Lower lobe of right lung (tissue), 2 donors: Measurements from ENCODE around the gene MRPL24. TPM values are rescaled to one million over a fixed set of nuclear protein-coding genes. Genes with fewer than 3 reads are reported as not detected.
"Not testable (repeated sequence)": the region's sequence is repeated elsewhere in the genome, so short reads cannot be mapped to it uniquely, and the experiment has no call there.

Experiments used
- ATAC-seq, 2 donors: fragments of 200-7000 bp; cut with Tn5 transposase; one replicate each; pipeline ENCODE4 v1.9.1; 2020 to 2022; ENCODE audit warnings: mild to moderate bottlenecking in 2 of 2, moderate library complexity in 2 of 2
- DNase-seq: peaks from one replicate; pipeline ENCODE4 v3.0.0-alpha.2; 2020
- H3K27ac ChIP-seq: fragments of 200-600 bp; one replicate; pipeline ENCODE4 v1.8.0; 2022
- H3K27me3 ChIP-seq: fragments of 200-600 bp; one replicate; pipeline ENCODE4 v1.8.0; 2022; ENCODE audit warnings: low read depth
- H3K36me3 ChIP-seq: fragments of 200-600 bp; one replicate; pipeline ENCODE4 v1.8.0; 2022; ENCODE audit warnings: mild to moderate bottlenecking
- H3K4me1 ChIP-seq: fragments of 200-600 bp; one replicate; pipeline ENCODE4 v1.8.0; 2022
- H3K4me3 ChIP-seq: fragments of 200-600 bp; one replicate; pipeline ENCODE4 v1.8.0; 2022; ENCODE audit warnings: mild to moderate bottlenecking
- H3K9me3 ChIP-seq: fragments of 200-600 bp; one replicate; pipeline ENCODE4 v1.8.0; 2022
- intact Hi-C: fragments of 100-400 bp; cut with DNase I; formaldehyde crosslinking; loops from one replicate; pipeline ENCODE4 v1.11.0; 2022
- total RNA-seq: library from RNA; stranded (reverse); fragmentation: NEBNext Ultra II Directional; extraction: Animal tissue kit (Norgen Biotek cat#: 25700); gene quantifications from one replicate; pipeline ENCODE4 v1.2.1, GENCODE V29; 2021
- TF ChIP-seq, protein P1 (sequence below): fragments of 200-600 bp; IDR thresholded peaks from one replicate; pipeline ENCODE4 v1.8.0; 2022; ENCODE audit warnings: antibody characterized with exemption, mild to moderate bottlenecking
- donor health status: DM: no; HTN: yes; CAD: no; lungs with severe emphysema.

The MRPL24 gene
- total RNA-seq, 1 donor from 2014 or later: 43.7 TPM

DNA sequence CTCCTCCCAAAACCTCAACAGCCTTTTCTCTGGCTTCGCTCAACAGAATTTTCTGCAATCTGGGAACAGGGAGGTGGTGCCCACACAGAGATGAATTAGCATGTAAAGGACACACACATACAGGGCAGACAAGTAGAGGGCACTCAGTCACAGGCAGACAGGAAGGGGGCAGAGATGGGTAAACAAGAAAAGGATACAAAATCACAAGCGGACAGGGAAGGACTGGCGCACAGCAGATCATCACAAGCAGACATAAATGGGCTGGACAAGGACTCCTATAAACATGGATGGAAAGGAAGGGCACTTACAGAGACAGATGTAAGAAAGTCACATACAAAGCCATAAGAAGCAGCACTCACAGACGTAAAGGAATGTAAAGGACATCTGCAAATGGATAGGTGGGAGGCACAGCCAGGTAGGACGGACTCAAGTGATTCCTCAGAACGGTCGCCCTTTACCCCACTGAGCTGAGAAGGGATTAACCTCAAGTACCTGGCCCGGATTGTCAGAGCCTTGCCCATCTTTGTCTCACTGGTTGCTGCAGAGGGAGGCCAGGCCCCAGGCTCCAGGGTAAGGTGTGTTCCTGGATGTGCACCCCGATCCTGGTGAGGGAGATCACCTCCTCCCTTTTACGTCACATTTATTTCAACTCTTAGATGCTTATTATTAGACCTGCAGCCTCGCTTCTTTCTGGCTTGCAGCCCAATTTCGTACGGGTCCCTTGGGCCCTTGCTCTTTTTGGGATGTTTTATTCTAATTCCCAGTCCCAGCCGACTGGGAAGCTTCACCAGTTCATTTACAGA, 25.6 kb upstream of the MRPL24 start:
- peak; percentile 4 to 28 for ATAC-seq
- DNase-seq: peak; percentile 60

DNA sequence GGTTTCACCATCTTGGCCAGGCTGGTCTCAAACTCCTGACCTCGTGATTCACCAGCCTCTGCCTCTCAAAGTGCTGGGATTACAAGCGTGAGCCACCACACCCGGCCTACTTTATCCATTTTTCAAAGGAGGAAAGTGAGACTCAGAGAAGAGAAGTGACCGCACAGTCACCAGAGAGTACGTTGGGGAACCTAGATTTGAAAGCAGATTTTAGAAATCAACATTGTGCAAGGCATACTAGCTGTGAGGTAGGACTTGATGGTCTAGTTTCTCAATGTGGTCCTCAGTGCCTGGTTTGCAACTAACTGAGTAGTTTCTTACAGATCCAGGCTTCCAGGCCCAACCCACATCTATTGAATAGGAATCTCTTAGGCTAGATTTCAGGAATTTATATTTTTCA, 24.8 kb upstream of the MRPL24 start:
- DNase-seq: no peak

More for the DNA sequence above, 25.6 kb upstream of the MRPL24 start:
- peak overlapping the region; percentile 96 for H3K4me3 ChIP-seq
- H3K36me3 ChIP-seq: peaks cover 15% of the 10 kb centered on the region
- peaks cover 33% of the 10 kb centered on the region for H3K4me1 ChIP-seq
- TF ChIP-seq, protein P1, sequence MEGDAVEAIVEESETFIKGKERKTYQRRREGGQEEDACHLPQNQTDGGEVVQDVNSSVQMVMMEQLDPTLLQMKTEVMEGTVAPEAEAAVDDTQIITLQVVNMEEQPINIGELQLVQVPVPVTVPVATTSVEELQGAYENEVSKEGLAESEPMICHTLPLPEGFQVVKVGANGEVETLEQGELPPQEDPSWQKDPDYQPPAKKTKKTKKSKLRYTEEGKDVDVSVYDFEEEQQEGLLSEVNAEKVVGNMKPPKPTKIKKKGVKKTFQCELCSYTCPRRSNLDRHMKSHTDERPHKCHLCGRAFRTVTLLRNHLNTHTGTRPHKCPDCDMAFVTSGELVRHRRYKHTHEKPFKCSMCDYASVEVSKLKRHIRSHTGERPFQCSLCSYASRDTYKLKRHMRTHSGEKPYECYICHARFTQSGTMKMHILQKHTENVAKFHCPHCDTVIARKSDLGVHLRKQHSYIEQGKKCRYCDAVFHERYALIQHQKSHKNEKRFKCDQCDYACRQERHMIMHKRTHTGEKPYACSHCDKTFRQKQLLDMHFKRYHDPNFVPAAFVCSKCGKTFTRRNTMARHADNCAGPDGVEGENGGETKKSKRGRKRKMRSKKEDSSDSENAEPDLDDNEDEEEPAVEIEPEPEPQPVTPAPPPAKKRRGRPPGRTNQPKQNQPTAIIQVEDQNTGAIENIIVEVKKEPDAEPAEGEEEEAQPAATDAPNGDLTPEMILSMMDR: no peak
- no peaks in the 10 kb centered on the region for H3K9me3 ChIP-seq
- no peaks in the 10 kb centered on the region for H3K27me3 ChIP-seq
- intact Hi-C loops: no loop called here
- peak overlapping the region; percentile 96 for H3K27ac ChIP-seq

DNA sequence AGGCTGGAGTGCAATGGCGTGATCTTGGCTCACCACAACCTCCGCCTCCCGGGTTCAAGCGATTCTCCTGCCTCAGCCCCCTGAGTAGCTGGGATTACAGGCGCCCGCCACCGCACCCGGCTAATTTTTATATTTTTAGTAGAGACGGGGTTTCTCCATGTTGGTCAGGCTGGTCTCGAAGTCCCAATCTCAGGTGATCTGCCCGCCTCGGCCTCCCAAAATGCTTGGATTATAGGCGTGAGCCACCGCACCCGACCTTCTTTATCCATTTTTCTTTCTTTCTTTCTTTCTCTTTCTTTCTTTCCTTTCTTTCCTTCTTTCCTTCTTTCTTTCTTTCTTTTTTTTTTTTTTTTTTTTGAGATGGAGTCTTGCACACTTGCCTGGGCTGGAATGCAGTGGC, 24.2 kb upstream of the MRPL24 start:
- ATAC-seq, DNase-seq, H3K9me3 ChIP-seq, intact Hi-C loops, H3K4me3 ChIP-seq, H3K36me3 ChIP-seq, H3K27me3 ChIP-seq, H3K27ac ChIP-seq: not testable (repeated sequence)
- peaks cover 30% of the 10 kb centered on the region for H3K4me1 ChIP-seq

More for the DNA sequence above, 24.8 kb upstream of the MRPL24 start:
- ATAC-seq: no peak
- Histone ChIP-seq H3K27ac (no peak overlapping the region), H3K27me3 (no peaks in the 10 kb centered on the region), H3K4me1 (peaks cover 31% of the 10 kb centered on the region), H3K4me3 (no peak overlapping the region), H3K9me3 (no peaks in the 10 kb centered on the region), H3K36me3 (peaks cover 7% of the 10 kb centered on the region)
- TF ChIP-seq, protein P1: no peak
- intact Hi-C loops: no loop called here

DNA sequence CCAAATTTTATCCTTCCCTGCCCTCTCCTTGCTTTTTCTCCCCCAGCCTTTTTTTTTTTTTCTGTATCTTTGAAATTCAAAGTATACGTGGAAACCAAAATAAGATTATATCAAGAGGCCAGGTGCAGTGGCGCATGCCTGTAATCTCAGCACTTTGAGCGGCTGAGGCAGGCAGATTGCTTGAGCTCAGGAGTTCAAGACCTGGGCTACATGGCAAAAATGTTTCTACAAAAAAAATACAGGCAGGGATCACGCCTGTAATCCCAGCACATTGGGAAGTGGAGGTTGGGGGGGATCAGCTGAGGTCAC, 19.9 kb upstream of the MRPL24 start:
- Histone ChIP-seq H3K9me3 (no peaks in the 10 kb centered on the region), H3K27ac (no peak overlapping the region), H3K36me3 (no peaks in the 10 kb centered on the region), H3K4me1 (peaks cover under 1% of the 10 kb centered on the region), H3K4me3 (no peak overlapping the region), H3K27me3 (no peaks in the 10 kb centered on the region)
- intact Hi-C loops: no loop called here
- DNase-seq (no peak), ATAC-seq (no peak)
- TF ChIP-seq, protein P1: no peak

DNA sequence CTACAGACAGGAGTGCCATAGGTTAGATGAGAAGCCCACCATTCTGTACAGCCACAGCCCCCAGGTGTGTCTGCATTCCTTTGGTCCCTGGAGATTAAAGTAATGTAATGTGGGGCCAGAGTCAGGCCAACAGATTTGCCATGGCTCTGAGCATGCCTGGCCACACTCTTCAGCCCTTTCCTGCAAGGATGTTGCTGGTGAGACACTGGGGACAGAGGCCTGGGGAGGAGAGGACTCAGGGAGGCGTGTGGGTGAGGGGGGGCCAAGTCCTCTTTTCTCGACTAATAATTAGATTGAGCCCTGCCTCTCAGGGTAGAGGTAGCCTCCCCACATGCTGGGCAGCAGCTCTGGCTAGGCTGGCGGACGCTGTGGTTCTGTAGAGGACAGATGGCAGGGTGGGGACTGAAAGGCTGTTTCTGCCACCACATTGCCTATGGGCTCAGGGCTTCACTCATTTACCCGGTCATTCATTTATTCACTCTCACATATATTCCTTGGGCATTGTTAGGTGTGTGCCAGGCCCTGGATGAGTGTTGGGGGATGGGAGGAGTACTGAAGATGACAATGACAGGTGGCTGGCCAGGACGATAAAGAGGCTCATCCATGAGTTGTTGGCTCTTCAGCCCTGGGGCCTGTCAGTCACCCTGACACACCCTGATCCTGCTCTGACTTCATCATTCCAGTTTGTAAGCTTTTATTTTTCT, 19.4 kb upstream of the MRPL24 start:
- DNase-seq: no peak
- Histone ChIP-seq H3K9me3 (no peaks in the 10 kb centered on the region), H3K27me3 (no peaks in the 10 kb centered on the region), H3K36me3 (no peaks in the 10 kb centered on the region), H3K4me3 (no peak overlapping the region), H3K4me1 (no peaks in the 10 kb centered on the region), H3K27ac (no peak overlapping the region)
- no peak for ATAC-seq
- TF ChIP-seq, protein P1: no peak
- intact Hi-C loops: no loop called here

DNA sequence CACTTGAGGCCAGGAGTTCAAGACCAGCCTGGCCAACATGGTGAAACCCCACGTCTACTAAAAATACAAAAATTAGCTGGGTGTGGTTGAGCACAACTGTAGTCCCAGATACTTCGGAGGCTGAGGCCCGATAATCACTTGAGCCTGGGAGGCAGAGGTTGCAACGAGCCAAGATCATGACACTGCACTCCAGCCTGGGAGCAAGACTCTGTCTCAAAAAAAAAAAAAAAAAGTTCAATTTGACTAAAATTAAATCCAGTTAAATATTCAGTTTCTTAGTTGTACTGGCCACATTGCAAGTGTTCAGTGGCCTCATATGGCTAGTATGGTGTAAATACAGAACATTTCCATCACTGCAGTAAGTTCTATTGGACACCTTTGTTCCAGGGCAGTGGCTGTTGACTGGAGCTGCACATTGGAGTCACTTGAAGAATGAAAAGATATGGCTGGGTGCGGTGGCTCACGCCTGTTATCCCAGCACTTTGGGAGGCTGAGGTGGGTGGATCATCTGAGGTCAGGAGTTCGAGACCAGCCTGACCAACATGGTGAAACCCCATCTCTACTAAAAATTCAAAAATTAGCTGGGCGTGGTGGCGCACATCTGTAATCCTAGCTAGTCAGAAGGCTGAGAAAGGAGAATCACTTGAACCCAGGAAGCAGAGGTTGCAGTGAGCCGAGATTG, 16.8 kb upstream of the MRPL24 start:
- H3K27me3 ChIP-seq, H3K4me3 ChIP-seq, ATAC-seq, H3K9me3 ChIP-seq, H3K27ac ChIP-seq, intact Hi-C loops, H3K4me1 ChIP-seq, H3K36me3 ChIP-seq: not testable (repeated sequence)
- DNase-seq: peak; percentile 14
